Caco-2 (cell line): ENCODE data around the gene TTLL6. TPM values are rescaled to one million over a fixed set of nuclear protein-coding genes. Genes with fewer than 3 reads are reported as not detected.

Source experiments
- BruUV-seq: library from RNA; stranded (reverse); fragments of 400-500 nt; replicated peaks from 2 replicates; lab custom pipeline; 2021; lab: Mats Ljungman, UMichigan
- CTCF ChIA-PET: fragments of 300-600 bp; sonication (Branson Sonifier 250); formaldehyde crosslinking; loops from one replicate; lab custom pipeline; 2022; ENCODE audit warnings: antibody characterized with exemption; lab: Charles Lee
- POLR2A ChIA-PET: fragments of 300-600 bp; sonication (Branson Sonifier 250); formaldehyde crosslinking; loops from one replicate; lab custom pipeline; 2022; ENCODE audit warnings: antibody characterized with exemption; lab: Charles Lee
- DNase-seq, 2 experiments: peaks; one replicate each; pipeline versions ENCODE4 v3.0.0 to v3.0.0-alpha.2; 2020 to 2022
- H3K27me3 ChIP-seq: replicated peaks from 2 replicates; pipeline ENCODE4 v1.6.0; 2011; ENCODE audit warnings: low read length; ENCODE audit not compliant: control insufficient read depth, insufficient read depth
- H3K36me3 ChIP-seq: 2 replicates; pipeline ENCODE4 v1.5.1; 2011; ENCODE audit warnings: low read length; ENCODE audit not compliant: control insufficient read depth, insufficient read depth
- H3K4me1 ChIP-seq: fragments of 250-450 bp; sonication (Bioruptor Pico); 2 replicates; pipeline ENCODE4 v1.5.1; 2020; ENCODE audit warnings: mild to moderate bottlenecking
- H3K4me3 ChIP-seq: 2 replicates; pipeline ENCODE4 v1.5.1; 2011; ENCODE audit warnings: low read depth, mild to moderate bottlenecking, control low read depth, low read length
- H3K9me3 ChIP-seq: fragments of 250-450 bp; sonication (Bioruptor Pico); 2 replicates; pipeline ENCODE4 v1.5.1; 2020; ENCODE audit warnings: mild to moderate bottlenecking, moderate library complexity
- H3K27ac Mint-ChIP-seq: one replicate; pipeline ENCODE4 v1.8.0; 2022; ENCODE audit warnings: mixed read lengths; ENCODE audit not compliant: unreplicated experiment
- H3K27me3 Mint-ChIP-seq: one replicate; pipeline ENCODE4 v1.8.0; 2022; ENCODE audit warnings: mixed read lengths; ENCODE audit not compliant: insufficient read depth, unreplicated experiment
- H3K36me3 Mint-ChIP-seq: one replicate; pipeline ENCODE4 v1.8.0; 2022; ENCODE audit warnings: mild to moderate bottlenecking, mixed read lengths; ENCODE audit not compliant: insufficient read depth, unreplicated experiment
- H3K4me1 Mint-ChIP-seq: one replicate; pipeline ENCODE4 v1.8.0; 2022; ENCODE audit warnings: low read depth, mixed read lengths; ENCODE audit not compliant: unreplicated experiment
- H3K4me3 Mint-ChIP-seq: one replicate; pipeline ENCODE4 v1.8.0; 2022; ENCODE audit warnings: mild to moderate bottlenecking, moderate library complexity, mixed read lengths; ENCODE audit not compliant: unreplicated experiment
- H3K9me3 Mint-ChIP-seq: one replicate; pipeline ENCODE4 v1.8.0; 2022; ENCODE audit warnings: mixed read lengths; ENCODE audit not compliant: unreplicated experiment
- CTCF ChIP-seq, 2 experiments: fragments of 200-600 bp in 1 of 2; IDR thresholded peaks; 1 replicate in 1 of 2; 2 replicates in 1 of 2; pipeline versions ENCODE4 v1.5.1 to v1.8.0; 2011 to 2022; ENCODE audit warnings: antibody characterized with exemption in 1 of 2, control low read depth in 1 of 2, inconsistent platforms in 1 of 2, low read depth in 1 of 2, low read length in 1 of 2, mild to moderate bottlenecking in 1 of 2, moderate library complexity in 1 of 2; ENCODE audit not compliant: insufficient read depth in 1 of 2, severe bottlenecking in 1 of 2, unreplicated experiment in 1 of 2
- intact Hi-C: fragments of 100-400 bp; cut with micrococcal nuclease; formaldehyde crosslinking; loops from one replicate; pipeline ENCODE4 v1.10.0; 2022; ENCODE audit not compliant: unreplicated experiment
- total RNA-seq: library from RNA; stranded (reverse); gene quantifications from 2 replicates; pipeline ENCODE4 v1.2.3, GENCODE V29; 2022

The TTLL6 gene
- total RNA-seq, 1 experiment from 2014 or later = 0.16 TPM

- Mint-ChIP-seq H3K4me1 (peaks cover 6% of the 10 kb centered on the region), H3K4me3 (no peak overlapping the region), H3K27ac (no peak overlapping the region), H3K36me3 (peaks cover 4% of the 10 kb centered on the region), H3K9me3 (no peaks in the 10 kb centered on the region), H3K27me3 (peaks cover 5% of the 10 kb centered on the region)
- H3K36me3 ChIP-seq = no peaks in the 10 kb centered on the region
- no peak overlapping the region for H3K4me3 ChIP-seq
- ChIA-PET POLR2A (interaction anchor here (0.6 kb wide), 1 partner anchor 357 kb away, joined by 3 read pairs; no protein-coding TSS in a partner anchor), CTCF (interaction anchor here (0.6 to 1.4 kb wide), 4 partner anchors 9 to 149 kb away, joined by 3 to 4 read pairs (median 4); no protein-coding TSS in a partner anchor)
- H3K4me1 ChIP-seq = peaks cover 7% of the 10 kb centered on the region
- no TSS peak for BruUV-seq
- H3K27me3 ChIP-seq = no peaks in the 10 kb centered on the region; the same call in 1 of the 2 replicates
- intact Hi-C loops = no loop called here
- DNase-seq = peak in 1 of 2 experiments; percentile 38
- H3K9me3 ChIP-seq = no peaks in the 10 kb centered on the region
- TF ChIP-seq CTCF (IDR thresholded peaks at IDR 0.05; ENCODE audit: insufficient read depth in 1 of 2, low read depth in 1 of 2, low read length in 1 of 2, severe bottlenecking in 1 of 2, unreplicated experiment in 1 of 2) = no peak
These were observed 84.1 kb downstream of the TTLL6 start for GRCh38 chr17:48732688-48733629.

- H3K4me3 ChIP-seq = no peak overlapping the region
- TF ChIP-seq CTCF (IDR thresholded peaks at IDR 0.05; ENCODE audit: insufficient read depth in 1 of 2, low read depth in 1 of 2, low read length in 1 of 2, severe bottlenecking in 1 of 2, unreplicated experiment in 1 of 2) = no peak
- no peak for DNase-seq
- no peaks in the 10 kb centered on the region; the same call in 1 of the 2 replicates for H3K27me3 ChIP-seq
- peaks cover 4% of the 10 kb centered on the region for H3K36me3 Mint-ChIP-seq
- no peaks in the 10 kb centered on the region for H3K36me3 ChIP-seq
- H3K27ac Mint-ChIP-seq = no peak overlapping the region
- ChIA-PET CTCF (interaction anchor here (0.6 to 1.3 kb wide), 3 partner anchors 60 to 148 kb away, joined by 3 to 6 read pairs (median 5); partner anchors contain the start of gene HOXB8), POLR2A (no interaction called here)
- intact Hi-C loops = no loop called here
- no TSS peak for BruUV-seq
- H3K4me1 Mint-ChIP-seq = peaks cover 6% of the 10 kb centered on the region
- H3K9me3 ChIP-seq = no peaks in the 10 kb centered on the region
- peaks cover 5% of the 10 kb centered on the region for H3K27me3 Mint-ChIP-seq
- H3K4me3 Mint-ChIP-seq = no peak overlapping the region
- peaks cover 18% of the 10 kb centered on the region for H3K4me1 ChIP-seq
- H3K9me3 Mint-ChIP-seq = no peaks in the 10 kb centered on the region
These were observed 85.7 kb downstream of the TTLL6 start for GRCh38 chr17:48731355-48731754.

DNA sequence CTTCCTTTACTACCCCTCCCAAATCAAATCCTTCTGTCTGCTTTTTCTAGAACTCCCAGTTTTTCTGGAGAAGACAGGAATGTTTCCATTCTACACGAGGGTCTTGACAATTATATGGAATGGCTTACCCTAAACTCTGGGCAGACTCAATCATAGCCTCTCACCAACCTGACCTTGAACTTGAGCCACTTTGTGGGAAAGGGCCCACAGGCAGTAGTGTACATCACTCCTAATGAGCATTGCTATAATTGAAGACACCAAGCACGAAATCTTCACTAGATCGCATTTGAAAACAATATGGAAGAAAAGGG lies 86.8 kb downstream of the TTLL6 start:
- Histone ChIP-seq H3K4me3 (no peak overlapping the region), H3K27me3 (no peaks in the 10 kb centered on the region; the same call in 1 of the 2 replicates), H3K9me3 (no peaks in the 10 kb centered on the region), H3K4me1 (peaks cover 27% of the 10 kb centered on the region), H3K36me3 (no peaks in the 10 kb centered on the region)
- peaks cover 6% of the 10 kb centered on the region for H3K4me1 Mint-ChIP-seq
- TF ChIP-seq CTCF (IDR thresholded peaks at IDR 0.05; ENCODE audit: insufficient read depth in 1 of 2, low read depth in 1 of 2, low read length in 1 of 2, severe bottlenecking in 1 of 2, unreplicated experiment in 1 of 2) = no peak
- BruUV-seq = no TSS peak
- H3K27ac Mint-ChIP-seq = no peak overlapping the region
- H3K27me3 Mint-ChIP-seq = peaks cover 5% of the 10 kb centered on the region
- intact Hi-C loops = no loop called here
- H3K36me3 Mint-ChIP-seq = peaks cover 4% of the 10 kb centered on the region
- peak overlapping the region; percentile 83 for H3K4me3 Mint-ChIP-seq
- CTCF ChIA-PET = interaction anchor here (0.6 to 3.6 kb wide), 3 partner anchors 34 to 149 kb away, joined by 3 to 37 read pairs (median 3); no protein-coding TSS in a partner anchor
- POLR2A ChIA-PET = no interaction called here
- DNase-seq = no peak
- no peaks in the 10 kb centered on the region for H3K9me3 Mint-ChIP-seq
